Activated CD4-positive, alpha-beta T cell treated with anti-CD3 and anti-CD28 coated beads, Interleukin-10, Interleukin-2, amounts not matched to agents 100 ng/mL and 50 ng/mL, durations not matched to agents 16 hours and 8 hours (primary cell): ENCODE data around the gene TULP1.
A peak's percentile ranks its signal among the peaks of the same experiment; 100 is the strongest.
"Not testable (repeated sequence)": the region's sequence is repeated elsewhere in the genome, so short reads cannot be mapped to it uniquely, and the experiment has no call there.

Experiments used
- DNase-seq: peaks from one replicate; pipeline ENCODE4 v3.0.0-alpha.2; 2020

TULP1 gene

DNA sequence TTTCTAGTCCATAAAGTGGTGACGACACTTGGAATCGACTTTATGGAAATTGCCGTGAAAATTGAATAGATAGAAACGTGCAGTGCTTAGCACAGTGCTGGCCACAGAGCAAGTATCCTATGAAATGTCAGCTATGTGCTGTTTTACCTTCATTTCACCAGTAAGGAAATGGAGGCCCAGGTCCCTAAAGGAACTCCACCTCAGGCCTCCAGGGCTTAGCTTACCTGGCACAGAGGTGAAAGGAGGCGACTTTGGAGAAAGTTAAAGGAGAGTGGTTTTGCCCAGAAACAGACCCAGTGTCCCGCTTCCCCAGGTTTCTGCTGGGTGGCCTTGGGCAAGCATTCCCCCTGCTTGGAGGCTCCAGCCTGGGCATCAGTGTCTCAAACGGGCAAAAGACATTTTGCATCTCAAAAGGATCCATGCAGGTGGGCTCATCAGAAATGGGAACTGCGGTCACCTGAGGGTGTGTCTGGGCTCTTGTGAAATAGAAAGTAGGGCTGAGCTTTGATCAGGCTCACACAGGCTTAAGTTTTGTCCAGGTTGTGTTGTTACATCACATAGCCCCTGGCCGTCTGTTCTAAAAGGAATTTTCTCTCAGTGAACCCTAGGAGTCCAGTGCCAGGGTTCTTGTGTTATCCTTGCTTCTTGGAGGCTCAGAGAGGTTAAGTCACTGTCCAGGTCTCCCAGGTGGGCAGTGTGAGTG, 6.8 kb upstream of the TULP1 start:
- no peak for DNase-seq

- DNase-seq = no peak
These were observed 6.0 kb upstream of the TULP1 start for GRCh38 chr6:35518566-35519312.

DNA sequence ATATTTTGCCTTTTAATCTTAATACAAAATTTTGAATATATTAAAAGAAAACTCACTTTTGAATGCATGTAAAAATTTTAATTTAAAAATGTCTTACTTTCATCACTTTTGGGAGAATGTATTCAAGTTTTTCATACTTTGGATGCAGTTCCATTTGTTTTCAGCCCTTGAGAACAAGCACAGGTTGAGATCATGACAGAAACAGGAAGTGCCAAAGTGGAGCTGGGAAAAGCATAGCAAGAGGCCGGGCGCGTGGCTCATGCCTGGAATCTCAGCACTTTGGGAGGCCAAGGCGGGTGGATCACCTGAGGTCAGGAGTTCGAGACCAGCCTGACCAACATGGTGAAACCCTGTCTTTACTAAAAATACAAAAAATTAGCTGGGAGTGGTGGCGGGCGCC, 5.3 kb upstream of the TULP1 start:
- DNase-seq = not testable (repeated sequence)

DNA sequence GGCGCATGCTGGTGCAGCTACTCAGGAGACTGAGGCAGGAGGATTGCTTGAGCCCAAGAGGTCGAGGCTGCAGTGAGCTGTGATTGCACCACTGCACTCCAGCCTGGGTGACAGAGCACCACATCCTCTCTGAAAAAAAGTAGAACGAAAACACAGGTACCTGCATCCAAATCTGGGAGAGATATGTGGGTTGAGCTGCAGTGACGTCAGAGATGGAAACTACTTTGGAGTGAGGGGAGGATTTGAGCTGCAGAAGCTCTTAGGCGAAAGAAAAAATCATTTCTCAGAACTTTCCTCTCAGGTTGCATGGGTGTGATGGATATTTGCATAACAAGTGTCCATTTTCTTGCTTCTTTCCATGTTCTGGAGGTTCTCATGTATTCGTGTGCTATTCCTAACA, 4.0 kb upstream of the TULP1 start:
- no peak for DNase-seq

DNA sequence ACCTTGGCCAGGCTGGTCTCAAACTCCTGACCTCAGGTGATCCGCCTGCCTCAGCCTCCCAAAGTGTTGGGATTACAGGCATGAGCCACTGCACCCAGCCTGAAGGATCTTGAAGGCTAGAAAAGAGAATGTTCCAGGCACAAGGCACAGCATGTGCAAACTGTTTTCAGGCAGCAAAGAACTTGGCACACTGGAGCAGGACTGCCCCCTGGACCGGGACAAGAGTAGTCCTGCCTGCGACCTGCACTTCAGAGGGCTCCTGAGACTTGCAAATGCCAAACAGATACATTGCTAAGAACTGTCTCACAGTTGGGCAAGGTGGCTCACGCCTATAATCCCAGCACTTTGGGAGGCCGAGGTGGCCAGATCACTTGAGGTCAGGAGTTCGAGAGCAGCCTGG, 3.2 kb upstream of the TULP1 start:
- DNase-seq = not testable (repeated sequence)

GRCh38 chr6:35514587-35514986, 1.9 kb upstream of the TULP1 start:
- no peak for DNase-seq

GRCh38 chr6:35512006-35512405, 690 bp downstream of the TULP1 start:
- no peak for DNase-seq

DNA sequence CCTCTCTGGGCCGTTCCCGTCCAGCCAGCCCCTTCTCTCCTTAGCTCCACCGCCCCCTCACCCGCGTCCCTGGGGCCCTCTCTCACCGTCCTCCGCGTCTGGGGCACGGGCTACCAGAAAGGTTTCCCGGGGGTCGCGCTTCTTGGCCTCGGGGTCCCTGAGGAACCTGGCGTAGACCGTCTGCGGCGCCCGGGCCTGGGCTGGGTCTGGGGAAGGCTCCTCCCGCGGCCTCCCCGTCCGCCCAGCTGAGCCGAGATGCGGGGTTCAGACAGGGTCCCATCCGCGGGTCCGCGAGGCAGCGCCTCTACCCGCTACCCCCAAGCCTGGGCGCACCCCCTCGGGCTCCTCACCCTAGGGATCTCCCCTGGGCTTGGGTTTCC, 1.1 kb downstream of the TULP1 start:
- no peak for DNase-seq

DNA sequence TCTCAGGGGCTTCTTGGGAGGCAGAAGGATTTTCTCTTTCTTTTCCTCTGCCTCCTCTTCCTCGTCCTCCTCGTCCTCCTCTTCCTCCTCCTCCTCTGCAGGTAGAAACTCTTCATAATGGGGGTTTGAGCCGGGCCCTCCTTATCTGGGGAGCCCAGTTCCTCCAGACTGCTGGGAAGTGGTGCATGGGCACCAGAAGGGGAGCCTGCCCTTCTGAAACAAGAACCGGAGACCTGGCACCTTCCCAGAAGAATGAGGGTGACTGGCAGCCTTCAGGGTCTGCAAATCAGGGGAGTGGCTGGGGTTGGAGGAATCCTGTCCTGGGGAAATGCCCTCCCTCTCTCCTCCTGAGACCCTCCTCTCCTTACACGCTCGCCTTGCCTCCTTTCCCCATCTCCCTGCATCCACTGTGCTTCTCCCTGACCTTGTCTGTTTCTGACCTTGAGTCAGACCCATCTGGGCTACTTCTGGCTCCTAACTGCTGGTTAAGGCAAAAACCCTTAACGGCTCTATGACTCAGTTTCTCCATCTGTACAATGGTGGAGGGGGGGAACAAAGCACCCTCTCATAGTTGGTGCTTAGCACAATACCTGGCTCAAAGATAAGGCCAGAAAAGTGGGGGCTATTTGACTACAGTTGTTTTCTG, 1.7 kb downstream of the TULP1 start:
- DNase-seq = no peak

- no peak for DNase-seq
These were observed 4.2 kb downstream of the TULP1 start for GRCh38 chr6:35508542-35508941.

DNA sequence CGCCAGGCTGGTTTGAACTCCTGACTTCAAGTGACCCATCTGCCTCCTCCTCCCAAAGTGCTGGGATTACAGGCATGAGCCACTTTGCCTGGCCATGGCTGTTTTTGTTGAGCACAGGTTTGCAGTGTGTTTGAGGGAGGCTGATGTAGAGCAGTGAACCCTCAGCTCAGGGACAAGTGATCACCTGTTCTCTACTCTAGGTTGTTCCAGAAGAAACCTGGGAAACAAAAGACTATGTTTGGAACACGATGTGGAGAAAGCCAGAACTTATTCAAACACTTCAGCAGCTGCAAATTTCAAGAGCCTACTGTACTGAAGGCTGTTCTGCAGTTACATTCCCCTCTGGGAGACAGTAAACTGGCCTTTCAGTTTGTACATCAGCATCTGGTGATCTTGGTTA, 4.7 kb downstream of the TULP1 start:
- DNase-seq = no peak

- no peak for DNase-seq
These were observed 5.5 kb downstream of the TULP1 start for GRCh38 chr6:35507221-35507620.

DNA sequence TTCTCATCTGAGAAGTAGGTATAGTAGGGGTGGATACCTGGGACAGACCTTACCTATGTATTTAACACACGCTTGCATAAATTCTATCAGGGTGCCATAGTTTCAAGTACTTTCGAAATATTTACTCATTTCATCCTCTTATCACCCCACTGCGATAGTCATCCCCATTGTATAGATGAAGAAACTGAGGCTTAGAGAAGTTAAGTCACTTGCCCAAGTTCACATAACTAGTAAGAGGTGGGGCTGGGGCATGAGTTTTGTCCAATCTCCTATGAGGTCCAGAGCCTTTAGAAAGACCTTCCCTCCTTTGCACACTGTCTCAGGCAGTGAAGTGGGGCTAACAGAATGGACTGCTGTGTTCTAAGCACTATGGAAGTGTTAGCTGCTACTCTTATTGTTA, 6.2 kb downstream of the TULP1 start:
- no peak for DNase-seq

DNA sequence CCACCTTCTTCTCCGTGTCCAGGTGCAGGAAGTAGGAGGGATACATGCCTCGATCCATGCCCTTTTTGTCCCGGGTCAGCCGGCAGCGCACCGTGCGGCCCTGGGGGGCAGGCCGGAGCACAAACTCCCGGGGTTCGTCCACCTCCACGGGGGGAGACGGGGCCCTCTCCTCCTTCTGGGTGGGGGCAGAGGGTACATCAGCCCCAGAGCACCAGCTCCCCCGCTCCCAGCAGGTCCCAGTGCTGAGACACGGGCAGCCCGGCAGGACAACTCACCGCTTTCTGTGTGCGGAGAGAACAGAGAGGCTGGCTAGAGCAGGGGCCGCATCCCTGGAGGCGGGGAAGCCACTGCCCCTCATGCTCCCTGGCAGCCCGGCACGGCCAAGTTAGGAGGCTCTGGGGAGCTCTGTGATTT, 6.7 kb downstream of the TULP1 start:
- DNase-seq = no peak

- no peak for DNase-seq
These were observed 9.2 kb downstream of the TULP1 start for GRCh38 chr6:35503534-35503933.

DNA sequence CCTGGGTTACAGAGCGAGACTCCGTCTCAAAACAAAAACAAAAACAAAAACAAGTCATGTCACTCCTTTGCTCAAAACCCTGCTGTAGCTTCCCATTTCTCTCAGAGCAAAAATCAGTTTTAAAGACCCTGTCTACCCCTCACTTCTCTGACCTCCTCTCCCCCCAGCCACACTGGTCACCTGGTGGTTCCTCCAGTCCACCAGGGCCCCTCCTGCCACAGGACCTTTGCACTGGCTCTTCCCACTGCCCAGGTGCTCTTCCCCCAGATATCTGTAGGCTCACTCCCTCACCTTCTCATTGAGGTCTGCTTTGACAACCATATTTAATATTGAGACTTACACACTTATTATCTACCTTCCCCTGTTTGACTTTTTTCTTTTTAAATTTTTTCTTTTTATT, 10.9 kb downstream of the TULP1 start:
- DNase-seq = no peak

DNA sequence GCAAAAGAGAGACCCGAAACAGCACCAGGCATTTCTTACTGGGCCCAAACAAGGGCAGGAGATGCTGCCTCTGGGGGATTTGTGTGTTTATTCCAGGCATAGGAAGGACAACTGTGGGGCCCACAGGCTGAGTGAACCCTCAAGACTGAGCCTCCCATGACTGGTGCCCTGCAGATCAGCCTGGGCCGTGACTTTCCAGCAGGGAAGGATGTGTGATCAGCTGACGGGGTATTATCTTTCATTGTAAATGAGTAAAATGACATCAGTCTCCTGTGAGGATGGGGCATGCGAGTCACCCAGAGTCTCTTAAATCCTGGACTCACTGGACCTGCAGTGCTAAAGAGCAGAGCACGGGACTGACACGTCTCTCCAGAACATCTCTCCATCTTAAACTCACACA, 11.9 kb downstream of the TULP1 start:
- DNase-seq = no peak

GRCh38 chr6:35499372-35499771, 13.3 kb downstream of the TULP1 start:
- DNase-seq = no peak

GRCh38 chr6:35498422-35499067, 14.2 kb downstream of the TULP1 start:
- DNase-seq = no peak

GRCh38 chr6:35497571-35498421, 14.9 kb downstream of the TULP1 start:
- DNase-seq = peak; percentile 21

DNA sequence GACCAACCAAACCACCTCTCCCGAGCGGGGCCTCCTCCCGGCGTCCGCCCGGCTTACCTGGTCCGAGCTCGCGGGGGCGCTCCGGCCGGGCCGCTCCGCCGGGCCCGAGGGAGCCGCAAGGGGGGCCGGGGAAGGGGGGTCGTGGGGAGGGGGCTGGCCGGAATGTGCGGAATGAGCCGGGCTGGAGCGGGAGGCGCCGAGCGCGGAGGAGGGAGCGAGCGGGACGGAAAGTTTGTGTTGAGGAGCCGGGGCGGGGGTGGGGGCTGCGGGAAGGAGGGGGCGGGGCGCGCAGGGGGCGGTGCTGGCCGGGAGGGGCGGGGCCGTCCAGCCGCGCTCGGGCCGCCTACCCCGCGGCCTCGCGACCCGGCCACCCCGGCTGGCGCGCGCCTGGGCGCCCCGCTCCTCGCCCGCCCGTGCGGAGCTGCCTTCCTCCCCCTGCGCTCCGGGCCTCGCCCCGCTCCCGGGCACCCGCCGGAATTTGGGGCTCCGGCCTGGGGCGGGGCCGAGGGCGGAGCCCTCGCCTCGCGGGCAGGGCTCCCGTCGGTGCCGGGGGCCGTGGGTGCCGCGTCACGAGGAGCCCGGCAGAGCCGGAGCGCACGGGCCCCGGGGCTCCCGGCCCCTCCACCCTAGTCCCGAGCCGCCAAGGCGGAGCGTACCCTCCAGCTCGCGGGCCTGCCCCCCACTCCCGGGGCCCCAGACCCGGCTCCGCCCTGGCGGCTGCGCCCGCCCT, 15.7 kb downstream of the TULP1 start, which contains the start of gene TEAD3:
Gene TEAD3, minus strand, starts transcription at position 239 of the 730 bp plus-strand sequence.
- DNase-seq = peak; percentile 30
